Gastrocnemius medialis (tissue), 4 donors: ENCODE results near the gene NELL2.

Source experiments
- POLR2A ChIP-seq, 2 donors: fragments of 450-650 bp; IDR thresholded peaks; one replicate each; pipeline ENCODE4 v1.6.1; 2017; ENCODE audit warnings: antibody characterized with exemption in 2 of 2, mild to moderate bottlenecking in 2 of 2, moderate library complexity in 2 of 2
- TF ChIP-seq, protein P1 (sequence below), 5 experiments: fragments of 450-650 bp in 3 of 5; fragments of 200-600 bp in 2 of 5; sonication (generic) in 2 of 5; IDR thresholded peaks in 4 of 5; conservative IDR thresholded peaks in 1 of 5; 1 replicate in 4 of 5; 2 replicates in 1 of 5; pipeline ENCODE4 v1.5.1; 2016 to 2019; ENCODE audit warnings: antibody characterized with exemption in 5 of 5, mild to moderate bottlenecking in 3 of 5, moderate library complexity in 3 of 5

DNA sequence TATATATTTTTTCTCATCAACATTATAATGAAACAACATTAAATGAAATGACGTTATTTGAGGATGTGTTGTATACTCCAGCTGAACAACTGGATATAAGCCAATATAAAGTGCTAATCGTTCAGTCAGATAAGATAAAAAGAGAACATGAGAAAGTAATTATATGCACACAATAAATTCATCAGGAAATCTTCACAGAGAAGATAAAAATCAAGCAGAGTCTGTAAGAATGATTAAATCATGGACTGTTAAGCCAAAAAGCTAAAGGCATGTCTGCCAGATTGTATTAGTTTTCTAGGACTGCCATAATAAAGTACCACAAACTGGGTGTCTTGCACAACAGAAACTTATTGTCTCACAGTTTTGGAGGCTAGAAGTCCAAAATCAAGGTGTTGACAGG, 178.6 kb downstream of the NELL2 start:
- TF ChIP-seq, protein P1, sequence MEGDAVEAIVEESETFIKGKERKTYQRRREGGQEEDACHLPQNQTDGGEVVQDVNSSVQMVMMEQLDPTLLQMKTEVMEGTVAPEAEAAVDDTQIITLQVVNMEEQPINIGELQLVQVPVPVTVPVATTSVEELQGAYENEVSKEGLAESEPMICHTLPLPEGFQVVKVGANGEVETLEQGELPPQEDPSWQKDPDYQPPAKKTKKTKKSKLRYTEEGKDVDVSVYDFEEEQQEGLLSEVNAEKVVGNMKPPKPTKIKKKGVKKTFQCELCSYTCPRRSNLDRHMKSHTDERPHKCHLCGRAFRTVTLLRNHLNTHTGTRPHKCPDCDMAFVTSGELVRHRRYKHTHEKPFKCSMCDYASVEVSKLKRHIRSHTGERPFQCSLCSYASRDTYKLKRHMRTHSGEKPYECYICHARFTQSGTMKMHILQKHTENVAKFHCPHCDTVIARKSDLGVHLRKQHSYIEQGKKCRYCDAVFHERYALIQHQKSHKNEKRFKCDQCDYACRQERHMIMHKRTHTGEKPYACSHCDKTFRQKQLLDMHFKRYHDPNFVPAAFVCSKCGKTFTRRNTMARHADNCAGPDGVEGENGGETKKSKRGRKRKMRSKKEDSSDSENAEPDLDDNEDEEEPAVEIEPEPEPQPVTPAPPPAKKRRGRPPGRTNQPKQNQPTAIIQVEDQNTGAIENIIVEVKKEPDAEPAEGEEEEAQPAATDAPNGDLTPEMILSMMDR (IDR thresholded peaks at IDR 0.05 in 4 of 5, conservative IDR thresholded peaks at IDR 0.05 in 1 of 5): no peak
- no peak for TF ChIP-seq POLR2A (IDR thresholded peaks at IDR 0.05)
